HG02885 (cell line): ENCODE data around the gene CARD11.

ENCODE experiments used
- ATAC-seq: cut with Tn5 transposase; IDR thresholded peaks from one replicate; pipeline ENCODE4 v1.9.1; 2021; ENCODE audit warnings: mild to moderate bottlenecking; ENCODE audit not compliant: unreplicated experiment, poor library complexity

The CARD11 gene

GRCh38 chr7:2952316-2952715 lies 91.4 kb downstream of the CARD11 start:
- no peak for ATAC-seq

- ATAC-seq: no peak
Observed at GRCh38 chr7:2950578-2950977, 93.1 kb downstream of the CARD11 start.

- ATAC-seq: no peak
Observed at GRCh38 chr7:2948749-2949148, 94.9 kb downstream of the CARD11 start.

GRCh38 chr7:2947058-2947780 lies 96.4 kb downstream of the CARD11 start:
- no peak for ATAC-seq

- ATAC-seq: no peak
Observed at GRCh38 chr7:2945171-2945570, 98.5 kb downstream of the CARD11 start.

GRCh38 chr7:2944739-2945138 lies 98.9 kb downstream of the CARD11 start:
- ATAC-seq: no peak

- ATAC-seq: no peak
Observed at GRCh38 chr7:2943851-2944601, 99.6 kb downstream of the CARD11 start.

GRCh38 chr7:2941216-2941859 lies 102.3 kb downstream of the CARD11 start:
- no peak for ATAC-seq

- ATAC-seq: no peak
Observed at GRCh38 chr7:2940466-2940865, 103.2 kb downstream of the CARD11 start.

- no peak for ATAC-seq
Observed at GRCh38 chr7:2939193-2939885, 104.3 kb downstream of the CARD11 start.

- no peak for ATAC-seq
Observed at GRCh38 chr7:2938514-2939192, 105.0 kb downstream of the CARD11 start.

- ATAC-seq: no peak
Observed at GRCh38 chr7:2937701-2938513, 105.8 kb downstream of the CARD11 start.

GRCh38 chr7:2936891-2937580 lies 106.6 kb downstream of the CARD11 start:
- ATAC-seq: no peak

GRCh38 chr7:2936301-2936700 lies 107.4 kb downstream of the CARD11 start:
- no peak for ATAC-seq

GRCh38 chr7:2934984-2935740 lies 108.5 kb downstream of the CARD11 start:
- no peak for ATAC-seq

- no peak for ATAC-seq
Observed at GRCh38 chr7:2934211-2934731, 109.4 kb downstream of the CARD11 start.

- no peak for ATAC-seq
Observed at GRCh38 chr7:2932402-2933251, 111.0 kb downstream of the CARD11 start.
